MCF 10A (cell line): ENCODE data around the gene FOXO6. TPM values are rescaled to one million over a fixed set of nuclear protein-coding genes. Genes with fewer than 3 reads are reported as not detected.
A peak's percentile ranks its signal among the peaks of the same experiment; 100 is the strongest.

ENCODE experiments used
- BruUV-seq: library from RNA; stranded (reverse); fragments of 400-500 nt; replicated peaks from 2 replicates; lab custom pipeline; 2021; lab: Mats Ljungman, UMichigan
- CTCF ChIA-PET: fragments of 300-600 bp; sonication (Branson Sonifier 250); formaldehyde crosslinking; extraction: SDS; loops from one replicate; lab custom pipeline; 2021; ENCODE audit warnings: antibody characterized with exemption, inconsistent platforms; lab: Yijun Ruan, JAX
- POLR2A ChIA-PET: fragments of 300-600, 350-650 bp; sonication (Branson Sonifier 250); formaldehyde crosslinking; extraction: SDS; loops from one replicate; lab custom pipeline; 2020; ENCODE audit warnings: antibody characterized with exemption, inconsistent platforms; lab: Yijun Ruan, JAX
- DNase-seq: peaks from one replicate; pipeline ENCODE4 v3.0.0-alpha.2; 2018; ENCODE audit not compliant: unreplicated experiment
- H3K27ac Mint-ChIP-seq: one replicate; pipeline ENCODE4 v1.8.0; 2022; ENCODE audit warnings: mild to moderate bottlenecking, low read depth, mixed read lengths; ENCODE audit not compliant: unreplicated experiment
- H3K27me3 Mint-ChIP-seq: one replicate; pipeline ENCODE4 v1.8.0; 2022; ENCODE audit warnings: mixed read lengths; ENCODE audit not compliant: insufficient read depth, unreplicated experiment
- H3K36me3 Mint-ChIP-seq: one replicate; pipeline ENCODE4 v1.8.0; 2022; ENCODE audit warnings: mild to moderate bottlenecking, moderate library complexity, mixed read lengths; ENCODE audit not compliant: insufficient read depth, unreplicated experiment
- H3K4me1 Mint-ChIP-seq: one replicate; pipeline ENCODE4 v1.8.0; 2022; ENCODE audit warnings: mixed read lengths; ENCODE audit not compliant: insufficient read depth, unreplicated experiment
- H3K4me3 Mint-ChIP-seq: one replicate; pipeline ENCODE4 v1.8.0; 2022; ENCODE audit warnings: mild to moderate bottlenecking, moderate library complexity, mixed read lengths; ENCODE audit not compliant: unreplicated experiment
- H3K9me3 Mint-ChIP-seq: one replicate; pipeline ENCODE4 v1.8.0; 2022; ENCODE audit warnings: mixed read lengths; ENCODE audit not compliant: unreplicated experiment
- CTCF ChIP-seq: fragments of 200-600 bp; IDR thresholded peaks from one replicate; pipeline ENCODE4 v1.8.0; 2022; ENCODE audit warnings: antibody characterized with exemption, mild to moderate bottlenecking; ENCODE audit not compliant: unreplicated experiment
- intact Hi-C: fragments of 100-400 bp; cut with micrococcal nuclease; formaldehyde crosslinking; loops from 2 replicates; pipeline ENCODE4 v1.14.1; 2022
- total RNA-seq: library from RNA; stranded (reverse); gene quantifications from 2 replicates; pipeline ENCODE4 v1.2.3, GENCODE V29; 2022

FOXO6 gene
- total RNA-seq, 1 experiment from 2014 or later: 0.28 TPM

GRCh38 chr1:41385398-41386195 lies 24.4 kb downstream of the FOXO6 start:
- Mint-ChIP-seq H3K4me3 (no peak overlapping the region), H3K4me1 (peaks cover 7% of the 10 kb centered on the region), H3K9me3 (no peaks in the 10 kb centered on the region), H3K36me3 (no peaks in the 10 kb centered on the region), H3K27ac (no peak overlapping the region), H3K27me3 (peaks cover 25% of the 10 kb centered on the region)
- no peak for DNase-seq
- ChIA-PET CTCF (interaction anchor here (0.7 kb wide), 1 partner anchor 103 kb away, joined by 3 read pairs; no protein-coding TSS in a partner anchor), POLR2A (no interaction called here)
- intact Hi-C loops: no loop called here
- TF ChIP-seq CTCF: no peak
- BruUV-seq: no TSS peak

GRCh38 chr1:41386196-41386663 lies 25.0 kb downstream of the FOXO6 start:
- Mint-ChIP-seq H3K4me1 (peaks cover 7% of the 10 kb centered on the region), H3K9me3 (no peaks in the 10 kb centered on the region), H3K4me3 (no peak overlapping the region), H3K27me3 (peaks cover 25% of the 10 kb centered on the region), H3K36me3 (no peaks in the 10 kb centered on the region), H3K27ac (no peak overlapping the region)
- intact Hi-C loops: no loop called here
- no peak for TF ChIP-seq CTCF
- CTCF ChIA-PET: interaction anchor here (0.7 kb wide), 1 partner anchor 103 kb away, joined by 3 read pairs; no protein-coding TSS in a partner anchor
- DNase-seq: no peak
- BruUV-seq: no TSS peak
- POLR2A ChIA-PET: no interaction called here

GRCh38 chr1:41387667-41388091 lies 26.4 kb downstream of the FOXO6 start:
- peak; percentile 46 for DNase-seq
- POLR2A ChIA-PET: interaction anchor here (0.7 kb wide), 1 partner anchor 716 kb away, joined by 4 read pairs; no protein-coding TSS in a partner anchor
- peaks cover 7% of the 10 kb centered on the region for H3K4me1 Mint-ChIP-seq
- intact Hi-C loops: no loop called here
- TF ChIP-seq CTCF: no peak
- no TSS peak for BruUV-seq
- H3K9me3 Mint-ChIP-seq: no peaks in the 10 kb centered on the region
- peaks cover 25% of the 10 kb centered on the region for H3K27me3 Mint-ChIP-seq
- CTCF ChIA-PET: interaction anchor here (0.6 to 1.2 kb wide), 2 partner anchors 30 to 623 kb away, joined by 3 to 4 read pairs; no protein-coding TSS in a partner anchor
- H3K27ac Mint-ChIP-seq: peak overlapping the region; percentile 25
- no peaks in the 10 kb centered on the region for H3K36me3 Mint-ChIP-seq
- no peak overlapping the region for H3K4me3 Mint-ChIP-seq

GRCh38 chr1:41388510-41388909 lies 27.3 kb downstream of the FOXO6 start:
- Mint-ChIP-seq H3K9me3 (no peaks in the 10 kb centered on the region), H3K27me3 (peaks cover 22% of the 10 kb centered on the region), H3K27ac (no peak overlapping the region), H3K36me3 (no peaks in the 10 kb centered on the region), H3K4me1 (peaks cover 7% of the 10 kb centered on the region), H3K4me3 (no peak overlapping the region)
- DNase-seq: no peak
- no peak for TF ChIP-seq CTCF
- ChIA-PET POLR2A (interaction anchor here (0.6 kb wide), 1 partner anchor 1312 kb away, joined by 3 read pairs; no protein-coding TSS in a partner anchor), CTCF (interaction anchor here (0.6 kb wide), 2 partner anchors 16 to 118 kb away, joined by 3 to 5 read pairs; no protein-coding TSS in a partner anchor)
- BruUV-seq: no TSS peak
- intact Hi-C loops: no loop called here
